M059J (cell line): Measurements from ENCODE around the gene EIF1AX. TPM values are rescaled to one million over a fixed set of nuclear protein-coding genes. Genes with fewer than 3 reads are reported as not detected.
"Not testable (repeated sequence)": the region's sequence is repeated elsewhere in the genome, so short reads cannot be mapped to it uniquely, and the experiment has no call there.

Experiments
- DNase-seq: peaks from one replicate; pipeline ENCODE4 v3.0.0-alpha.2; 2012; ENCODE audit warnings: low read depth
- total RNA-seq: library from RNA; depleted of rRNA; stranded (reverse); fragments of >200 nt; shearing (Covaris generic); gene quantifications from 2 replicates; pipeline ENCODE4 v1.2.3, GENCODE V29; 2014; rRNA removed

The EIF1AX gene, protein sequence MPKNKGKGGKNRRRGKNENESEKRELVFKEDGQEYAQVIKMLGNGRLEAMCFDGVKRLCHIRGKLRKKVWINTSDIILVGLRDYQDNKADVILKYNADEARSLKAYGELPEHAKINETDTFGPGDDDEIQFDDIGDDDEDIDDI
- 33.0 and 56.4 TPM in 2 replicates for total RNA-seq

DNA sequence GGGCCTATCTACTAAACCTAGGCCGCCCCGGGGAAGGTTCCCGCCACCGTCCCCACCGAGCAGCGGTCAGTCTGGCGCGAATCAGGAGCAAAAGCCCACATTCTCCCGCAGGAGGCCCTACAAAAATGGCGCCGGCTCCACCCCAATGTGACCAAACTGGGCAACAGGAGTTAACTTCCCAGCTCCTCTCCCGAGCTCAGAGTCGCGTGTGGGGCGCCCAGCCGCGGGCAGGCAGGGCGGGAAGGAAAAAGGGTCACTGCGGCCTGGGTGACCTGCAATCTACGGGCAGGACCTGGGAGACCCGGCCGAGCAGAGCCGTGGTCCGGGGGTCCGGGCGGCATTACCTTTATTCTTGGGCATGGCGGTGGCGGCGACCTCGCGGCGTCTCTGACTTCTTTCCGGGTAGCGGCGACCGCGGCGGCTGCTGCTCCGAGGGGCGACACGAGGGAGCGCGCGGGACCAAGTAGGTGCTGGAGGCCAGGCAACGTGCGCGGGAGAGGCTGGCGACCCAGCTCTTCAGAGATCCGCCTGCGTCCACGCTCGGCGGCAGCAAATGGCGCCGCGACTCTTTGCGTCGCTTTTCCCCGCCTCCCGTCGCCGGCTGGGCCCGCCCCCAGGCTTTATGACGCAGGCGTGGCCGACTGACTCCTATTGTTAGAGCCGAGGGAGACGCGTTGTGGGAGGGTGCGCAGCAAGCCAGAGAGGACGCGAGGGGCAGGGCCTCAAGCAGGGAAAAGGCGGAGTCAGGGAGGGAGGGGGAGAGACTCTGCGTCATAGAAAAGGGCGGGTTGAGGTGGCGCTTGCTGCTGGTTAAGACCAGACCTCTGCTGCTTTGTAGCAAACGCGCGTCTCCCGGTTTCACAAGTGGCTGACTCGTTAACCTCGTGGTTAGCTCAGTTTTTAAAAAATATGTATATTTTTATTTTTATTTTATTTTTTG is at the start of gene EIF1AX:
Gene EIF1AX, minus strand, starts transcription at position 558 of the 940 bp plus-strand sequence. Its CDS starts 198 bp downstream, at position 360.
- DNase-seq: peak; percentile 98

DNA sequence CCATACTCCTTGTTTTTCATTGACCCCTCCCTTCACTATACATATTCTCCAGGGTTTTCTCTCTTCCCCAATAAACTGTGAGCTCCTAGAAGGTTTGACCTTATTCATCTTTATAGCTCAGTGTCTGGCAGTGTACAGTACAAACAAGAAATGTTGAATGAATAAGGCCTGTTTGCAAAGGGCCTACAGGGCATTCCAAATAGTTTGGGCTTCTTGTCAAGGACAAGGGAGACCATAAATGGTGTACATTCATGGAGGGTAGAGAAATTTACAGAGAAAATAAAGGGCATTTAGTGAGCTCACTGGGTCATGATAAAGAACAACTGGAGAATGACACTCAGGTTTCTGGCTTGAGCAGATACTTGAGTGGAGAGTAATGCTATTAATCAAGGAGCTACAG is 47.5 kb upstream of the EIF1AX start:
- no peak for DNase-seq

DNA sequence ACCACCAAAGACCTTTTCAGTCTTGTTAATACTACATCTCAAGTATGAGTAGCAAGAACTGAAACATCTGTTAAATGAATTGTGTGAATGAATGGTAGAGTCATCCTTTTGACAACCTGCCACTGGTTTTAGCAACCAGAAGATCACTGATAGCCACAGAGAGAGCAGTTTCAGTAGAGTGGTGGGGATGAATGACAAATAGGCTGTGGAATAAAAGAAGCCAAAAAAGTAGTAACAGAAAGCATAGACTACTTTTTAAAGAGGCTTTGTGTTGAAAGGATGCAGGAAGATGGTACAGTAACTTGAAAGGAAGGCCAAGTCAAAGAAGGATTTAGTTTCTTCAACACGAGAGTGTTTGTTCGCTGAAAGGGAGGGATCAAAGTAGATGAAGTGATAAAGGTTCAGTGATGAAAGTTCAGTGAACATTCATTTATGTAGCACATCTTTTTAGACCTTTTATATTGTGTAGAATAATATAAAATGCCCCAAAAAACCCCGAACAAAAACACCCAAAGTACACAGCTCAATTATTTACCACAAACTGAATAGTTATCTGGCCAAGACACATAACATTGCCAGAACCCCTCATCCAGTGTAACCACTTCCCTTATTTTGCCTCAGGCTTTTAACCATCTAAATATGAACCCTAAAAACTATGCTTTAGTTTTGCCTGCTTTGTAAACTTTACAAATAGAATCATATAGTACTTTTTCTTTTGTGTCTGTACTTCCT is 40.1 kb upstream of the EIF1AX start:
- peak; percentile 2 for DNase-seq

DNA sequence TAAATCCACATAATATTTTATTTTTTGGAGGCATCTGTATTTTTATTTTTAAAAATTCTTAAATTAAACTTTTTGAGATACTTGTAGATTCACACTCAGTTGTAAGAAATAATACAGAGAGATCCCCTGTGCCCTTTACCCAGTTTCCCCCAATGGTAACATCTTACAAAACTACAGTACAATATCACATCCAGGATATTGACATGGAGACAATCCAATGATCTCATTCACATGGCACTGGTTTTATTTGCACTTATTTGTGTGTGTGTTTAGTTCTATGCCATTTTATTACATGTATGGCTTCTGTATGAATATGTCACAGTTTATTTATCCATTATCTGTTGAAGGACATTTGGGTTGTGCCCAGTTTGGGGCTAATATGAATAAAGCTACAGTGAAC is 35.5 kb upstream of the EIF1AX start:
- DNase-seq: no peak

DNA sequence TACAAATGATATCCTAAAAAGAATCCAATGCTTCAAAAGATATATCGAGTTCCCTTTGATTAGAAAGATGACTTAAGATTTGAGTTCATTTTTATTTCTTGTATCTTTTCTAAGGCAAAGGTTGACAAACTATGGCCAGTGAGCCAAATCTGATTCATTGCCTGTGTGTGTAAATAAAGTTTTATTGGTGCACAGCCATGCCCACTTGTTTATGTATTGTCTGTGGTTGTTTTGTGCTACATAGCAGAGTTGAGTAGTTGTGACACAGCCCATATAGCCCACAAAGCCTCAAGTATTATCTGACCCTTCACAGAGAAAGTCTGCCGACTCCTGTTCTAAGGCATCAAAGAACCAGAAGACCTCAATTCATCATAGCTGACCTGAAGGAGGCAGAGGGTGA is 32.2 kb upstream of the EIF1AX start:
- no peak for DNase-seq

DNA sequence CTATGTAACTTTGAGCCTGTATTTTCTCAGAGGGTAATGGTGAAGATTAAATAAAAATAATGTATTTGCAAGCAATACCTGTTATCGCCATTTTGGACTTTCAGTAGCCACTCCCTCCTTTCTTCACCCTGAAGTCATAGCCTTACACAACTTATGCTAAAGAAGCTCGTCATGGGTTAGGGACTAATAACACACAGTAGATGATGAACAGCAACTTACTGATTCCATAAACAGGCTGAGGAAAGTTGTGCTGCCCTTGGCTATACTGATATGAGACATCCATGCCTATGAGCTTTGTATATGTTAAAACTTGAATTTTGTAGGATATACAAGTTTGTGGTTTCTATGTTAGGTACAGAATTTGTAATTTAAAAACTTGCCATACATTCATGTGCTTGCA is 31.7 kb upstream of the EIF1AX start:
- no peak for DNase-seq

DNA sequence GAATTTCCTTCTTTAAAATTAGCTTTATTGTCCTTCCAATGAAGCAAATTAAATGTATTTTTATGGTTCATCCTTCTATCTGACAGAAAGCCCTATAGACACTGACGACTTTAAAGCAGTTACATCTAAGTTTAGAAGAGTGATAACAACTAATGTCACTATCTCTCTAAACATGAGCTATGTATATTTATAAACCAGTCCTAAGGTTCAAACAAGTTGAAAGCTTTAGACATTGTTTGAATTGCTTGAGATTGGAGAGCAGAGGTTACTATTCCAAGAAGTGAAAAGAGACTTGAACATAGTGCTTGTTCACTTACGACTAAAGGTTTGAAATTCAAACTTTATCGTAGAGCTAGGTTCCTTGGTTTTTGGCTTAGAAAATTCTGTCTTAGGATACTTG is 30.2 kb upstream of the EIF1AX start:
- no peak for DNase-seq

DNA sequence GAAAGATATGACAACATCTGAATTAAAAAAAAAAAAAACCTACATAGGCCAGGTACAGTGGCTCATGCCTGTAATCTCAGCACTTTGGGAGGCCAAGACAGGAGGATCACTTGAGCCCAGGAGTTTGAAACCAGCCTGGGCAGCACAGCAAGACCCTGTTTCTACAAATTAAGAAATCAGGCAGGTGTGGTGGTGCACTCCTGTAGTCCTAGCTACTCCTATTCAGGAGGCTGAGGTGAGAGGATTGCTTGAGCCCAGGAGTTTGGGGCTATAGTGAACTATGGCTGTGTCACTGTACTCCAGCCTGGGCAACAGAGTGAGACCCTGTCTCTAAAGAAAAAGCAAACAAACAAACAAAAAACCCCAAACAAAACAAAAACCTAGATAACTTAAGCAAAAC is 20.9 kb upstream of the EIF1AX start:
- not testable (repeated sequence) for DNase-seq

DNA sequence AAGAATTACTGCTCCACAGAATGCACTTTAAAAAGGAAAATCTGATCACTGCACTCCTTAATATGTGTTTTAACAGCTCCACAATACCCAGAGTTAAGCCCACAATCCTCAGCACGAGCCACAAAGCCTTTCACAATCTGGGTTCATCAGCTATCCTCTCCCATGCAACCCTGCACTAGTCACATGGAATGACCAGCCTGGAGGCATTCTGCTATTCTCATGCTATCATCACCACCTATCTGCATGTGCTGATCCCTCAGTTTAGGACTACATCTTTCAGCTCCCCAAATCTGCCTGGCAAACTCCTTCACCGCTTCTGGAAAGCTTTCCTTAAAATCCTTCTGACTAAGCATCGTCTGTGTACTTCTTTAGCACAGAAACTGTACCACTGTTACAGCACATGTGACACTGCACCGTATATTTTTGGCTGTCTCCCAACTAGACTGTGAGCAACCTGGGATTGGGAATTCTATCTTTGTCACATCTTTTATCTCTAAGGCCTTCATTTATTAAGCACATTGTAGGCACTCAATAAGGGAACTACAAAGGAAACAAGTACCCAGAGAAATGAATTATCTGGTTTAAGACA is 18.3 kb upstream of the EIF1AX start:
- DNase-seq: no peak

DNA sequence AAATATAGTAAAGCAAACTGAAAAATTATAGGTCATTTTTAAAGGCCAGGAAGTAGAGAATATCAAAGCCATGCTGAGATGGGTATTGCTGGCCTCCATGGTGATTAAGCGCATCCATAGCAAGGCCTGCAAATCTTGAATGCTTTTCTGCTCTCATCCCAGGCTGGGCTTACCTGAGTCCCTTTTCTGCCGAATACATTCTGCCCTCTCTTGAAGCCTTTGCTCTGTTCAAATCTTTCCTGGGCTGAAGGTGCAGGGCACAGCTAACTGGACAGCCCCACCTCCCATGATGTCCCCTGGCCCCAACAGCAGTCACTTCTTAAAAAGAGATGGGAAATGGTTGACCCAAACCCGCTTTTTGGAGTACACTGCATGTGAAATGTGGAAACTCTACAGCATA is 10.1 kb upstream of the EIF1AX start:
- DNase-seq: no peak

DNA sequence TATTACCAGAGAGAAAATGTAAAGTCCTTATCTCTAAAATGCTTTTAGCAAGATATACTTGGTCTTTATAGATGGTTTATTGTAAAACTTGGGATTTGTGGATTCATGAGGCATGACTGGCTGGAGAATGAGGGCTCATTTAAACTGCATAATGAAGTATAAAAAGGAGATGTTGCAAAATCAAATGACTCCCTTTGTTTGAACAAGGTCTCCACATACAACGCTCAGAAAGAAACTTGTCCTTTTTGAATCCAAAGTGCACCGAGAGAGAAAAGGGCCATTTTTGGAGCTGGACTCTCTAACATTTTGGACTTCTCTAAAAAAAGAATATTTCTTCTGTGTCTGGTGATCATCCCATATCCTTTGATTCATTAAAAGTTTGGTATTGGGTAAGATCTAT is 7.7 kb upstream of the EIF1AX start:
- DNase-seq: no peak

DNA sequence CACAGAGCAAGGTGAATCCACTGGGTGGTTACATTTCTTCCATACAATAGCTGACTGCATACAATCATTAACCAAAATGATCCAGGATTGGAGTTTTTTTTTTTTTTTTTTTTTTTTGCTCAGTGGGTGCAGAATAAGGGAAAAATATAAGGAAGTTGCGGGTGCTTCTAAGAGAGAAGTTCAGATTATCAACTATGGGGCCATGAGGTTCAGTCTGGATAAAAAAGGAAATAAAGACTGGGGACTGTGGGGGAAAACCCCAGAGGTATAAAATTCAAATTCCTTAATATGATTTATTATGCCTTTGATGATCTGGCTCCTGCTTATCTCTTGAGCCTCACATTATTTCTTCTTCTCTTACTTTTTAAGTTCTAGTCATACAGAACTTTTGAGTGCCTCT is 5.9 kb upstream of the EIF1AX start:
- DNase-seq: no peak

DNA sequence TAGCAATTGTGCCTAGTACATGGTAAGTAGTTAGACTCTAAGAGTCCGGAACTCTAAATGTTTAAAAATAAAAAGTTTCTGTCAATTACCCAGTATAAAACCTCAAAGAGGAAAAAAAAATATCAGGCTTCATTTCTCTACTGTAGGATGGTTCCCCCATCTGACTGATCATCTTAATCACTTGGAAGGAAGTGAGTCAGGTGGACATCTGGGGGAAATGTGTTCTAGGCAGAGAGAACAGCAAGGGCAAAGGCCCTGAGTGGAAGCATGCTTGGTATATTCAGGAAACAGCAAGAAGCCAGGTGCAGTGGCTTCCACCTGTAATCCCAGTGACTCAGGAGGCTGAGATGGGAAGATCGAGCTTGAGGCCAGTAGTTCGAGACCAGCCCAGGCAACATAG is 2.9 kb upstream of the EIF1AX start:
- peak; percentile 54 for DNase-seq

DNA sequence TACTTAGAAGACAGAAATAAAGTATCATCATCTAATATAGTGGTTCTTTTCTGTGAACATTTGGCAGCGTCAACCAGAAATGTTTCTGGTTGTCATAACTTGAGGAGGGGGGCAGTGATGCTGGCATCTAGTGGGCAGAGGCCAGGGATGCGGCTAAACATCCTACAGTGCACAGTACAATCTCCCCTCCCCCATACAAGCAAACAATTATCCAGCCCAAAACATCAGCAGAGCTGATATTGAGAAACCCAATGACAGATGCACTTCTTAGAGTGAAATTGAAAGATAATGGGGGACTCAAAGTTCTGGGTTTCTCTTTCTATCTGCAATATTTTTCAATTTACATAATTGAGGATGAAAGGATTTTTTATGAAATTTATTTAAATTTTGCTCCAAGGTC is 1.9 kb upstream of the EIF1AX start:
- no peak for DNase-seq

DNA sequence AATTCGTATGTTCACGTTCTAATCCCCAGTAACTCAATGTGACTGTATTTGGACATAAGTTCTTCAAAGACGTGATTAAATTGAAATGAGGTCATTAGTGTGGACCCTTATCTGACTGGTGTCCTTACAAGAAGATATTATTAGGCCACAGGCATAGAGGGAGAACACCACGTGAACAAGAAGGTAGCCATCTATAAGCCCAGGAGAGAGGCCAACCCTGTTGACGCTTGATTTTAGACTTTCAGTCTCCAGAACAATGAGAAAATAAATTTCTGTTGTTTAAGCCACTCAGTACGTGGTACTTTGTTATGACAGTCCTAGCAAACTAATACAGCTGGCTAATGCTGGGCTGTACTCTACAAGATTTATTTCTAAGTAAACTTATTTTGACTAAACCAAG is 1.5 kb upstream of the EIF1AX start:
- DNase-seq: no peak

DNA sequence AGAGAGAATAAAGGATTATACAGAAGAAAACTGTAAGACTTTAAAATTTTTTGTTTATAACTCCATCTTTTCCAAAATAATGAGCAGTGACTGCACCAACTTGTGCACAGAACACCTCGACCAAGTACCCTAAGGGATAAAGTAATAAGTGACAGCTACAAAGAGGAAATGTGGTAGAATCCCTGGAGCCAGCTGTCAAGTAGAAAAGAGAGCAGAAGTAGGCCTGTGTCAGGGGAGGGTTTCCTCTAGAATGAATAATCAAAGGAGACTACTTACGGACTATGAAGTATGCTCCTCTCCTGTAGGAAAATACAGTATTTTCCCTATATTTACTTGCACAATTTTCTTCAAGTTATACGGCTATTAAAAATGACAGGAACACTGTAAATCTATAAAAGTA is 1.2 kb downstream of the EIF1AX start:
- peak; percentile 16 for DNase-seq

DNA sequence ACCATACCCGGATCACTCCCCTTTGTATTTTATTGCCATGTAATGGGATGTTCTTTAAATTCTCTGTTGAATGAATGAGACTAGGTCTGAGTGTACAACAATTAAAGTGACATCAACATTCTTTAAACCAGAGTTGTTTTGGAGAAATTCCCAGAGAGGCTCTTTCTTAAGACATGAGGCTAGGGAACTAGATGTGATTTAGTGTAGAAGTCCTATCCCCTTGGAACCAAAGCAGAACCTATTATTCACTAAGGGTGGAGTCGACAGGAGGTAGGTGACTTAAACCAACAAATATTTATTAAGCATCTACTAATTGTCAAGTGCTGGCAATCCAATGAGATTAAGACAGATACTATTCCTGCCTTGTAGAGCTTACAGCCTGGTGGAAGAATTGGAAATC is 1.7 kb downstream of the EIF1AX start:
- DNase-seq: peak; percentile 66

DNA sequence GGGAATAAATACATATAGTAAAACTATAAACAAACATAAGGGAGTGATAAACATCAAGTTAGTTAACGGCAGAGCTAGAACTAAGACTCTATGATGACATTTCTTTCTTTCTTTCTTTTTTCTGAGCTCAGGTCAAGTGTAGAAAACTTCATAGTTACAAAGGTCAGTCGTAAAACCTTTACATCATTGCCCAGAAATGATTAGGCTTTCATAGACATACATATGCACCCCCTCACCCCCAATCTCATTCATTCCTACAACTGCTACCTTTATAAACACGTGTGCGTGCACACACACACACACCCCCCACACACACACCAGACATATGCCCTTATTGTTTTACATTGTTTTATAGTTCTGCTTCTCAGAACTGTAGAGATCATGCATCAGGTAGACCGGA is 5.7 kb downstream of the EIF1AX start:
- DNase-seq: no peak

DNA sequence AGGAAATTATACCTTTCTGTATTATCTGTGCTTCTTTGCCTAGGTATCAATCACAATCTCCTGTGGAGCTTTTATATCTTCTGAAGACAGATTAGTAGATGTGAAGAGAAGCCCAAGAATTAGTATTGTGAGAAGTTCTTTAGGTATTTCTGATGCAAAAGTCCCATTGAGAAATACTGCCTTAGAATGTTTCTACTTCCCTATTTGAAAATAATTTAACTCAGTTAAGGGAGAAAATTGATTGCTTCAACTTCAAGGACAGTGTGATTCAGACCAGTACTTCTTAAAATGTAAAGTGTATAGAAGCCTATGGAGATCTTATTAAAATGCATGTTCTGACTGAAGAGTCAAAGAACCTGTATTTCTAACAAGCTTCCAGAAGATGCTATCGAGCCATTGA is 9.0 kb downstream of the EIF1AX start:
- no peak for DNase-seq

DNA sequence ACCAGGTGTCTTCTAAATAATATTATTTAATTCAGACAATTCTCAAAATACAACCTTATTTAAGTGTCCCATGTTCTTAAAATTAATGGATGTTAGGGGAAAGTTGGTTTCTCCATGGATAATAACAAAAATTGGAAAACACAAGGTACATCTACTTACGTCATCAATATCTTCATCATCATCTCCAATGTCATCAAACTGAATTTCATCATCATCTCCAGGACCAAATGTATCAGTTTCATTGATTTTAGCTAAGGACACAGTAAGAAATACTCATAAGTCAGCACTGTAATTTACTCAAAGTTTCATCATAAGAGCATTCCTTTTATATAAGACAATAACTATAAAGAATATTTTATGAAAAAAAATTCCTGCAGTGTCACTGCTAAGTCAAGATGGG is 11.3 kb downstream of the EIF1AX start:
- no peak for DNase-seq

DNA sequence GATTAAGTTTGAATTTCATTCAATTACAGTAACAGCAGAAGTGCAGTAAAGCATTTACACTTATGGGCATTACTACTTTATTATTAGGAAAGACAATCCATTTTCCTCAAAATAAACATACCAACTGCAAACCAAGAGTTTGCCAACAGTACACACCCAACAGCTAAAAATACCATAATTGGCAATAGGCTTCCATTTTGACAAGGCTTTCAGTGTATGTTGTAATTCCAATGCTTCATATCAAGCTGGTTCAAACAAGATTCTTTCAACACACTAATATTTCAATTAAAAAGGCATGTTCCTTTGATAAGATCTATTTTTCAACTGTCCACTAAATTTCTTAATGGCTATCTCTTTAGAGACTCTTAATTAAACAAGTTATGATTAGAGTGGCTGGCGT is 12.1 kb downstream of the EIF1AX start:
- DNase-seq: no peak

DNA sequence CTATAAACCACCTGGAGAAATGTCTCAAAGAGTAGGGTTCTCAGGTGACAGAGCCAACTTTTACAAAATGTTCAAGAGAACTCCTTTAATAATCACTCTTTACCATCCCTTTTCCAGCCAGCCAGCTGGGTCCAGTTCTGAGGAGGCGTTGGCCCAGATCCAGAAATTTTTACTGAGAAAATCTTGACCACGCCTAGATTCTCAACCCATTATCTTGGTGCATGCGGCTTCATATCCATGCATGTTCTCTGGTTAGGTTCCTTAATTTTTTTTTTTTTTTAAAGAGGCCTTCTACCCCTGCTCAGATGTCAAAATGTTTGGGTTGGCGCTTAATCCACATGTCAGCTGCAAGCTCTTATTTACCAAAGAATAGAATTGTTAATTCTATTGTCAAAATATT is 13.0 kb downstream of the EIF1AX start:
- DNase-seq: no peak
